HG03066 (cell line): ENCODE measurements around the gene FBP2.

ENCODE experiments used
- ATAC-seq: cut with Tn5 transposase; IDR thresholded peaks from one replicate; pipeline ENCODE4 v1.9.1; 2021; ENCODE audit warnings: low read depth; ENCODE audit not compliant: unreplicated experiment

The FBP2 gene

GRCh38 chr9:94511134-94511954 is 82.3 kb downstream of the FBP2 start:
- ATAC-seq = no peak
